ENCODE results near the gene GOLGA6L26. TPM values are rescaled to one million over a fixed set of nuclear protein-coding genes. Genes with fewer than 3 reads are reported as not detected.
"Not testable (repeated sequence)": the region's sequence is repeated elsewhere in the genome, so short reads cannot be mapped to it uniquely, and the experiment has no call there.

GOLGA6L26 gene
- total and polyA plus RNA-seq, 2 of the 4 experiments (the other 2 are of a cell fraction), result not detected

GRCh38 chr15:23374226-23374625, 40.2 kb upstream of the GOLGA6L26 start:
- H3K18ac ChIP-seq (ENCODE audit: low read depth, low read length); H3K4me2 ChIP-seq (ENCODE audit: low read depth, low read length); BruUV-seq (replicated peaks); H3K9ac ChIP-seq (ENCODE audit: low read depth, low read length); H3K27ac ChIP-seq (ENCODE audit: insufficient read depth, low read length); H3K4me3 ChIP-seq (ENCODE audit: insufficient read depth, low read depth, low read length); POLR2A ChIA-PET (ENCODE audit: unreplicated experiment); in situ Hi-C loops (cut with MboI; ENCODE audit: low sequenced_read_pairs); DNase-seq; dilution Hi-C loops (cut with HindIII; ENCODE audit: low sequenced_read_pairs, unreplicated experiment); H4K5ac ChIP-seq (ENCODE audit: low read depth, low read length); H2BK15ac ChIP-seq (ENCODE audit: low read depth, low read length); intact Hi-C loops (cut with micrococcal nuclease); CTCF ChIA-PET; H2BK5ac ChIP-seq (ENCODE audit: low read depth, low read length, poor library complexity, severe bottlenecking); H2AFZ ChIP-seq (replicated peaks; ENCODE audit: low read length, poor library complexity); H3K36me3 ChIP-seq (ENCODE audit: control insufficient read depth, insufficient read depth, low read length); H3K56ac ChIP-seq (ENCODE audit: extremely low read depth, insufficient read depth, low read length); H3K4me1 ChIP-seq (ENCODE audit: control insufficient read depth, insufficient read depth, low read length); ATAC-seq (ENCODE audit: low read depth); H3K4ac ChIP-seq (ENCODE audit: low read depth, low read length); H2BK20ac ChIP-seq (ENCODE audit: low read depth, low read length); H3K9me1 ChIP-seq (ENCODE audit: insufficient read depth, low read length); H3K23ac ChIP-seq (ENCODE audit: low read depth, low read length); H2AK9ac ChIP-seq (replicated peaks; ENCODE audit: low read depth, low read length, poor library complexity); H3K9me3 ChIP-seq (ENCODE audit: control insufficient read depth, insufficient read depth, low read length); H2AK5ac ChIP-seq (ENCODE audit: low read depth, low read length); H4K91ac ChIP-seq (ENCODE audit: insufficient read depth, low read depth, low read length); H3K27me3 ChIP-seq (ENCODE audit: control insufficient read depth, insufficient read depth, low read length); H4K8ac ChIP-seq (ENCODE audit: low read depth in 2 of 2, low read length in 2 of 2); H3K79me1 ChIP-seq (ENCODE audit: low read depth in 1 of 2, low read length in 2 of 2); H4K20me1 ChIP-seq (ENCODE audit: insufficient read depth, low read length); H3K14ac ChIP-seq (replicated peaks; ENCODE audit: low read depth, low read length); H2BK120ac ChIP-seq (ENCODE audit: low read depth, low read length): not testable (repeated sequence)
- no CpG with 5 or more reads among the region's 11 CpGs for WGBS, 2 experiments (ENCODE audit: extremely low coverage in 2 of 2, insufficient read length in 1 of 2)

- H3K4me1 ChIP-seq (ENCODE audit: control insufficient read depth, insufficient read depth, low read length); ATAC-seq (ENCODE audit: low read depth); H2BK5ac ChIP-seq (ENCODE audit: low read depth, low read length, poor library complexity, severe bottlenecking); H3K4me2 ChIP-seq (ENCODE audit: low read depth, low read length); POLR2A ChIA-PET (ENCODE audit: unreplicated experiment); H4K8ac ChIP-seq (ENCODE audit: low read depth in 2 of 2, low read length in 2 of 2); H2AK5ac ChIP-seq (ENCODE audit: low read depth, low read length); H2BK120ac ChIP-seq (ENCODE audit: low read depth, low read length); H3K56ac ChIP-seq (ENCODE audit: extremely low read depth, insufficient read depth, low read length); H2BK20ac ChIP-seq (ENCODE audit: low read depth, low read length); H3K36me3 ChIP-seq (ENCODE audit: control insufficient read depth, insufficient read depth, low read length); H3K9me1 ChIP-seq (ENCODE audit: insufficient read depth, low read length); H4K91ac ChIP-seq (ENCODE audit: insufficient read depth, low read depth, low read length); H3K23ac ChIP-seq (ENCODE audit: low read depth, low read length); BruUV-seq (replicated peaks); CTCF ChIA-PET; intact Hi-C loops (cut with micrococcal nuclease); H3K18ac ChIP-seq (ENCODE audit: low read depth, low read length); H3K9ac ChIP-seq (ENCODE audit: low read depth, low read length); DNase-seq; dilution Hi-C loops (cut with HindIII; ENCODE audit: low sequenced_read_pairs, unreplicated experiment); H3K4me3 ChIP-seq (ENCODE audit: insufficient read depth, low read depth, low read length); H3K4ac ChIP-seq (ENCODE audit: low read depth, low read length); H3K27me3 ChIP-seq (ENCODE audit: control insufficient read depth, insufficient read depth, low read length); H3K14ac ChIP-seq (replicated peaks; ENCODE audit: low read depth, low read length); H2AFZ ChIP-seq (replicated peaks; ENCODE audit: low read length, poor library complexity); H2AK9ac ChIP-seq (replicated peaks; ENCODE audit: low read depth, low read length, poor library complexity); H4K5ac ChIP-seq (ENCODE audit: low read depth, low read length); H3K79me1 ChIP-seq (ENCODE audit: low read depth in 1 of 2, low read length in 2 of 2); H3K9me3 ChIP-seq (ENCODE audit: control insufficient read depth, insufficient read depth, low read length); H4K20me1 ChIP-seq (ENCODE audit: insufficient read depth, low read length); H3K27ac ChIP-seq (ENCODE audit: insufficient read depth, low read length); H2BK15ac ChIP-seq (ENCODE audit: low read depth, low read length); in situ Hi-C loops (cut with MboI; ENCODE audit: low sequenced_read_pairs): not testable (repeated sequence)
- 93% methylated on average over 8 of the region's 40 CpGs; no CpG with 5 or more reads in 1 of the 2 experiments for WGBS, 2 experiments (ENCODE audit: extremely low coverage in 2 of 2, insufficient read length in 1 of 2)
These were observed 39.0 kb upstream of the GOLGA6L26 start for GRCh38 chr15:23372891-23373600.

Data from IMR-90 (cell line).